Gastroesophageal sphincter (tissue), 4 donors: ENCODE measurements around the gene PEX3. TPM values are rescaled to one million over a fixed set of nuclear protein-coding genes. Genes with fewer than 3 reads are reported as not detected.

ENCODE experiments used
- ATAC-seq: fragments of 150-250 bp; one replicate; pipeline ENCODE4 v1.9.1; 2016; ENCODE audit warnings: mild to moderate bottlenecking, moderate library complexity
- H3K27ac ChIP-seq, 4 donors: fragments of 200-600 bp; sonication (generic) in 3 of 4; 1 replicate in 3 of 4; 2 replicates in 1 of 4; pipeline ENCODE4 v1.5.1; 2016 to 2019
- H3K27me3 ChIP-seq: fragments of 200-600 bp; sonication (generic); one replicate; pipeline ENCODE4 v1.5.1; 2019
- H3K36me3 ChIP-seq, 2 donors: fragments of 200-600 bp; sonication (generic); one replicate each; pipeline ENCODE4 v1.5.1; 2019; ENCODE audit warnings: control low read depth in 1 of 2
- H3K4me1 ChIP-seq, 3 donors: fragments of 200-600 bp; sonication (generic); 1 replicate in 2 of 3; 2 replicates in 1 of 3; pipeline ENCODE4 v1.5.1; 2016 to 2019; ENCODE audit warnings: control low read depth in 2 of 3
- H3K4me3 ChIP-seq, 2 donors: fragments of 200-600 bp; sonication (generic); one replicate each; pipeline ENCODE4 v1.5.1; 2019; ENCODE audit warnings: mild to moderate bottlenecking in 1 of 2, moderate library complexity in 1 of 2
- H3K9me3 ChIP-seq, 3 donors: fragments of 200-600 bp; sonication (generic); one replicate each; pipeline ENCODE4 v1.5.1; 2017 to 2019; ENCODE audit warnings: control low read depth in 2 of 3
- CTCF ChIP-seq, 4 experiments: fragments of 200-600 bp in 2 of 4; fragments of 450-650 bp in 2 of 4; sonication (generic) in 1 of 4; IDR thresholded peaks; one replicate each; pipeline ENCODE4 v1.5.1; 2017 to 2019; ENCODE audit warnings: antibody characterized with exemption in 4 of 4, mild to moderate bottlenecking in 2 of 4, moderate library complexity in 2 of 4
- EP300 ChIP-seq: sonication (generic); formaldehyde crosslinking; IDR thresholded peaks from one replicate; pipeline ENCODE4 v1.6.1; 2017; ENCODE audit warnings: antibody characterized with exemption, mild to moderate bottlenecking
- POLR2A ChIP-seq, 2 donors: fragments of 450-650 bp; IDR thresholded peaks; one replicate each; pipeline ENCODE4 v1.6.1; 2017; ENCODE audit warnings: antibody characterized with exemption in 2 of 2, mild to moderate bottlenecking in 2 of 2, moderate library complexity in 1 of 2
- POLR2AphosphoS5 ChIP-seq: sonication (generic); formaldehyde crosslinking; IDR thresholded peaks from one replicate; pipeline ENCODE4 v1.6.1; 2017; ENCODE audit warnings: antibody characterized with exemption
- WGBS, 2 donors: methylation state at CpG; one replicate each; pipeline ENCODE4 v1.1.5; 2018; ENCODE audit warnings: low coverage in 1 of 2; 5-methylcytosine and 5-hydroxymethylcytosine counted together
- total RNA-seq, 4 donors: library from RNA; depleted of rRNA; stranded (reverse); fragments of >200 nt; gene quantifications; one replicate each; pipeline ENCODE4 v1.1.0, GENCODE V29; 2016

PEX3 gene
- total RNA-seq, 4 donors from 2014 or later = 12.5 to 20.4 (median 16.6) TPM

GRCh38 chr6:143449082-143449713 is 1.4 kb upstream of the PEX3 start:
- TF ChIP-seq POLR2A (IDR thresholded peaks at IDR 0.05) (no peak), POLR2AphosphoS5 (no peak), EP300 (no peak), CTCF (IDR thresholded peaks at IDR 0.05) (no peak)
- 68 to 88% methylated on average over 4 to 6 of the region's 6 CpGs for WGBS, 2 donors
- H3K9me3 ChIP-seq = no peaks in the 10 kb centered on the region
- H3K27me3 ChIP-seq = no peaks in the 10 kb centered on the region
- peak overlapping the region; percentile 51 to 60 for H3K4me3 ChIP-seq
- peaks cover 5 to 50% (median 8%) of the 10 kb centered on the region in 3 donors for H3K4me1 ChIP-seq
- ATAC-seq = no peak
- H3K36me3 ChIP-seq = peaks cover 0 to 7% of the 10 kb centered on the region in 2 donors
- H3K27ac ChIP-seq = peak overlapping the region in 1 of 4 donors; percentile 79

- H3K36me3 ChIP-seq = peaks cover 0 to 7% of the 10 kb centered on the region in 2 donors
- WGBS, 2 donors = 1 to 4% methylated on average over 15 to 18 of the region's 19 CpGs
- no peak for TF ChIP-seq EP300
- no peak for TF ChIP-seq POLR2A (IDR thresholded peaks at IDR 0.05)
- no peak for TF ChIP-seq CTCF (IDR thresholded peaks at IDR 0.05)
- TF ChIP-seq POLR2AphosphoS5 = no peak
- H3K4me1 ChIP-seq = peaks cover 5 to 50% (median 8%) of the 10 kb centered on the region in 3 donors
- peak overlapping the region; percentile 51 to 60 for H3K4me3 ChIP-seq
- H3K27ac ChIP-seq = peak overlapping the region in 3 of 4 donors; percentile 79 to 83 (median 83)
- no peak for ATAC-seq
- H3K27me3 ChIP-seq = no peaks in the 10 kb centered on the region
- H3K9me3 ChIP-seq = no peaks in the 10 kb centered on the region
Observed at GRCh38 chr6:143449714-143450452, 722 bp upstream of the PEX3 start.

- Histone ChIP-seq H3K36me3 (peaks cover 0 to 7% of the 10 kb centered on the region in 2 donors), H3K27ac (peak overlapping the region in 2 of 4 donors; percentile 79 to 83), H3K4me3 (peak overlapping the region; percentile 51 to 60), H3K9me3 (no peaks in the 10 kb centered on the region), H3K27me3 (no peaks in the 10 kb centered on the region), H3K4me1 (peaks cover 5 to 40% (median 8%) of the 10 kb centered on the region in 3 donors)
- ATAC-seq = no peak
- TF ChIP-seq POLR2AphosphoS5 = no peak
- no peak for TF ChIP-seq CTCF (IDR thresholded peaks at IDR 0.05)
- no peak for TF ChIP-seq POLR2A (IDR thresholded peaks at IDR 0.05)
- no peak for TF ChIP-seq EP300
- 31 to 46% methylated on average over 3 to 4 of the region's 4 CpGs for WGBS, 2 donors
Observed at GRCh38 chr6:143451531-143451930, 926 bp downstream of the PEX3 start.

GRCh38 chr6:143457563-143458359 is 7.2 kb downstream of the PEX3 start:
- peaks cover 0 to 38% of the 10 kb centered on the region in 2 donors for H3K36me3 ChIP-seq
- ATAC-seq = no peak
- no peak overlapping the region for H3K27ac ChIP-seq
- H3K9me3 ChIP-seq = no peaks in the 10 kb centered on the region
- H3K4me3 ChIP-seq = no peak overlapping the region
- no peaks in the 10 kb centered on the region for H3K27me3 ChIP-seq
- H3K4me1 ChIP-seq = peaks cover 0 to 18% (median 0%) of the 10 kb centered on the region in 3 donors
- 80 to 100% methylated on average over 1 to 2 of the region's 2 CpGs for WGBS, 2 donors
- TF ChIP-seq POLR2A (IDR thresholded peaks at IDR 0.05) (no peak), POLR2AphosphoS5 (no peak), EP300 (no peak), CTCF (IDR thresholded peaks at IDR 0.05) (no peak)
